Astrocyte (in vitro differentiated cells and primary cell): ENCODE data around the gene RASSF6. TPM values are rescaled to one million over a fixed set of nuclear protein-coding genes. Genes with fewer than 3 reads are reported as not detected.
A peak's percentile ranks its signal among the peaks of the same experiment; 100 is the strongest.

Experiments used
- DNase-seq: peaks from one replicate; pipeline ENCODE4 v3.0.0-alpha.2; 2010; ENCODE audit warnings: low read depth
- FAIRE-seq: peaks from 2 replicates; lab custom pipeline; 2011; peaks lifted over from hg19 to GRCh38; lab: Jason Lieb, UNC
- H2AFZ ChIP-seq: 2 replicates; pipeline ENCODE4 v1.6.0; 2012; ENCODE audit warnings: low read depth, low read length, inconsistent platforms
- H3K27ac ChIP-seq: 2 replicates; pipeline ENCODE4 v1.5.1; 2011; ENCODE audit warnings: low read depth, low read length, inconsistent platforms
- H3K27me3 ChIP-seq: 2 replicates; pipeline ENCODE4 v1.6.0; 2011; ENCODE audit warnings: low read length, inconsistent platforms; ENCODE audit not compliant: insufficient read depth
- H3K36me3 ChIP-seq: 2 replicates; pipeline ENCODE4 v1.5.1; 2011; ENCODE audit warnings: low read length, inconsistent platforms; ENCODE audit not compliant: insufficient read depth
- H3K4me1 ChIP-seq: 2 replicates; pipeline ENCODE4 v1.5.1; 2011; ENCODE audit warnings: low read length, inconsistent platforms; ENCODE audit not compliant: insufficient read depth
- H3K4me2 ChIP-seq: 2 replicates; pipeline ENCODE4 v1.6.0; 2012; ENCODE audit warnings: low read length, inconsistent platforms
- H3K4me3 ChIP-seq: 2 replicates; pipeline ENCODE4 v1.5.1; 2011; ENCODE audit warnings: low read depth, mild to moderate bottlenecking, low read length, inconsistent platforms; ENCODE audit not compliant: insufficient read depth
- H3K79me2 ChIP-seq: 2 replicates; pipeline ENCODE4 v1.6.0; 2012; ENCODE audit warnings: mild to moderate bottlenecking, low read length, inconsistent platforms; ENCODE audit not compliant: insufficient read depth
- H3K9ac ChIP-seq: 2 replicates; pipeline ENCODE4 v1.6.0; 2012; ENCODE audit warnings: mild to moderate bottlenecking, low read length, inconsistent platforms
- H3K9me3 ChIP-seq: 2 replicates; pipeline ENCODE4 v1.5.1; 2012; ENCODE audit warnings: low read depth, mild to moderate bottlenecking, low read length, inconsistent platforms; ENCODE audit not compliant: insufficient read depth
- H4K20me1 ChIP-seq: 2 replicates; pipeline ENCODE4 v1.6.0; 2012; ENCODE audit warnings: low read length, inconsistent platforms; ENCODE audit not compliant: insufficient read depth
- H3K27ac Mint-ChIP-seq: one replicate; pipeline ENCODE4 v1.8.0; 2021; ENCODE audit warnings: mild to moderate bottlenecking, mixed read lengths; ENCODE audit not compliant: unreplicated experiment
- H3K27me3 Mint-ChIP-seq: one replicate; pipeline ENCODE4 v1.8.0; 2021; ENCODE audit warnings: low read depth, mixed read lengths; ENCODE audit not compliant: unreplicated experiment
- H3K36me3 Mint-ChIP-seq: one replicate; pipeline ENCODE4 v1.8.0; 2021; ENCODE audit warnings: low read depth, mixed read lengths; ENCODE audit not compliant: unreplicated experiment
- H3K4me1 Mint-ChIP-seq: one replicate; pipeline ENCODE4 v1.8.0; 2021; ENCODE audit warnings: low read depth, mixed read lengths; ENCODE audit not compliant: unreplicated experiment
- H3K4me3 Mint-ChIP-seq: one replicate; pipeline ENCODE4 v1.8.0; 2021; ENCODE audit warnings: mild to moderate bottlenecking, moderate library complexity, mixed read lengths; ENCODE audit not compliant: unreplicated experiment
- H3K9me3 Mint-ChIP-seq: one replicate; pipeline ENCODE4 v1.8.0; 2021; ENCODE audit warnings: mild to moderate bottlenecking, mixed read lengths; ENCODE audit not compliant: unreplicated experiment
- EZH2 ChIP-seq: IDR thresholded peaks from 2 replicates; pipeline ENCODE4 v1.6.1; 2012; ENCODE audit warnings: mild to moderate bottlenecking, low read length, inconsistent platforms; ENCODE audit not compliant: insufficient read depth
- total RNA-seq: library from RNA; stranded (reverse); gene quantifications from 2 replicates; pipeline ENCODE4 v1.2.1, GENCODE V29; 2021
- TF ChIP-seq, protein P1 (sequence below): IDR thresholded peaks from 2 replicates; pipeline ENCODE4 v1.5.1; 2011; ENCODE audit warnings: low read depth, mild to moderate bottlenecking, inconsistent platforms, low read length, moderate library complexity; ENCODE audit not compliant: insufficient read depth

RASSF6 gene
- total RNA-seq, 1 donor from 2014 or later = 0.14 TPM

DNA sequence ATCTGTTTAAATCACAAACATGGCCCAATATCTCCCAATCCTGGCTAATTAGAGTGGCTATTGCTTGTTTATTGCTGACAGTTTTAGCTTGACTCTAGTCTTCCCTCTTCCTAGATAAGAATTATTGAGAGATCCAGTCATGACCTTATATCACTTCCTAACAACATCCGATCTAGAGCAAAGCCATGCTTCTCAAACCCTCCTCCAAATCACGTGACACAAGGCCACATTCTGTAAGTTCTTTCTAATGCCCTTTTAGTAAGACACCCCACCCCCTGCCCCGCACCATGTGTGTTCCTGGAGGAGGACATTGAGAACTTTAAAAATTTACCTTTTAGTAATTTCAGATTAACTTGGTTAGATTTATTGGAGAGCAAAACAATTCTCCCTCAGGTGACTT, 40.6 kb upstream of the RASSF6 start:
- H3K27ac Mint-ChIP-seq = peak overlapping the region; percentile 80
- H3K4me3 Mint-ChIP-seq = no peak overlapping the region
- H3K4me1 ChIP-seq = peaks cover 15% of the 10 kb centered on the region
- no peaks in the 10 kb centered on the region for H3K9me3 Mint-ChIP-seq
- no peak overlapping the region for H3K4me3 ChIP-seq
- no peak overlapping the region for H3K4me2 ChIP-seq
- no peaks in the 10 kb centered on the region for H3K27me3 Mint-ChIP-seq
- H3K9me3 ChIP-seq = no peaks in the 10 kb centered on the region
- TF ChIP-seq, protein P1, sequence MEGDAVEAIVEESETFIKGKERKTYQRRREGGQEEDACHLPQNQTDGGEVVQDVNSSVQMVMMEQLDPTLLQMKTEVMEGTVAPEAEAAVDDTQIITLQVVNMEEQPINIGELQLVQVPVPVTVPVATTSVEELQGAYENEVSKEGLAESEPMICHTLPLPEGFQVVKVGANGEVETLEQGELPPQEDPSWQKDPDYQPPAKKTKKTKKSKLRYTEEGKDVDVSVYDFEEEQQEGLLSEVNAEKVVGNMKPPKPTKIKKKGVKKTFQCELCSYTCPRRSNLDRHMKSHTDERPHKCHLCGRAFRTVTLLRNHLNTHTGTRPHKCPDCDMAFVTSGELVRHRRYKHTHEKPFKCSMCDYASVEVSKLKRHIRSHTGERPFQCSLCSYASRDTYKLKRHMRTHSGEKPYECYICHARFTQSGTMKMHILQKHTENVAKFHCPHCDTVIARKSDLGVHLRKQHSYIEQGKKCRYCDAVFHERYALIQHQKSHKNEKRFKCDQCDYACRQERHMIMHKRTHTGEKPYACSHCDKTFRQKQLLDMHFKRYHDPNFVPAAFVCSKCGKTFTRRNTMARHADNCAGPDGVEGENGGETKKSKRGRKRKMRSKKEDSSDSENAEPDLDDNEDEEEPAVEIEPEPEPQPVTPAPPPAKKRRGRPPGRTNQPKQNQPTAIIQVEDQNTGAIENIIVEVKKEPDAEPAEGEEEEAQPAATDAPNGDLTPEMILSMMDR = no peak
- TF ChIP-seq EZH2 = no peak
- no peak overlapping the region for H2AFZ ChIP-seq
- H3K9ac ChIP-seq = no peak overlapping the region
- FAIRE-seq (no peak), DNase-seq (no peak)
- H3K4me1 Mint-ChIP-seq = peaks cover 27% of the 10 kb centered on the region
- H4K20me1 ChIP-seq = no peaks in the 10 kb centered on the region
- H3K36me3 ChIP-seq = no peaks in the 10 kb centered on the region
- H3K79me2 ChIP-seq = no peaks in the 10 kb centered on the region
- no peaks in the 10 kb centered on the region for H3K36me3 Mint-ChIP-seq
- H3K27ac ChIP-seq = no peak overlapping the region
- no peaks in the 10 kb centered on the region for H3K27me3 ChIP-seq

DNA sequence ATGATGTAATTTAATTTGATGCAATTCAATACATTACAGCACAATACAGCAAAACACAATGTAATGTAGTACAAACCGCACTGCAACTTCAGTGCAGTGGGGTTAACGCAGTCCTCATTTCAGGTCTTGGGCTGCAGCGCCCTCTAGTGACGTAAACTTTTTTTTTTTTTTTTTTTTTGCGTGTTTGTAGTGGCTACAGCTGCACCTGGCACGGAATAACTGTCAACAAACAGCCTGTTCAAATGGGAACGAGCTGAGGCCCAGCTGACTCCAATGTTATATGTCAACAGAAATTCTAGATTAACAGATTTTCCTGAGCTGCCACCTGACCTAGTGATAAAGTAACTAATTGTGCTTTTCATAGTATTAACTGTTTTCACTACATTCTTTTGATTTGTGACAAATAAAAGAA, 33.5 kb upstream of the RASSF6 start:
- FAIRE-seq (no peak), DNase-seq (peak; percentile 23)

DNA sequence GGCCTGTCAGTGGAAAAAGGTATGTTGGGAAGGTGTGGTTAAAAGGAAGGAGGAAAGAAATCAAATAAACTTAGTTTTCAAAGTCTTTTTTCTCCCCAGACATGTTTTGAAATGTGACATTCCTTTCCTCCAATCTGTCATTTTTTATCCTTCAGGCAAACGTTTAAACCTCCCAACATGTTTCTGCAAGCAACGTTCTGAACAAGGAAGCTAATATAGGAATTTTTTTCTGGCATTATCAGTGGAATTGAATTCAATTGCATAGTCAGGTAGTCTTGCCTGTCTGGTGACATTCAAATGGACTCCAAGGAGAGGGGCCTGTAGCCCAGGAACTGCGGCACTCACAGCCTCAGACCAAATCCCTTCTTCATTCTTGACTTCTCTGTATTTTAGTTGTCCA, 30.0 kb upstream of the RASSF6 start:
- Histone ChIP-seq H3K4me1 (no peaks in the 10 kb centered on the region), H3K9me3 (no peaks in the 10 kb centered on the region), H3K79me2 (no peaks in the 10 kb centered on the region), H3K27ac (no peak overlapping the region), H2AFZ (no peak overlapping the region), H3K27me3 (peaks cover 4% of the 10 kb centered on the region), H3K36me3 (no peaks in the 10 kb centered on the region), H3K9ac (no peak overlapping the region), H3K4me2 (no peak overlapping the region), H4K20me1 (no peaks in the 10 kb centered on the region), H3K4me3 (no peak overlapping the region)
- DNase-seq = no peak
- FAIRE-seq = no peak
- H3K27ac Mint-ChIP-seq = no peak overlapping the region
- peaks cover 11% of the 10 kb centered on the region for H3K27me3 Mint-ChIP-seq
- H3K4me1 Mint-ChIP-seq = no peaks in the 10 kb centered on the region
- H3K4me3 Mint-ChIP-seq = no peak overlapping the region
- no peak for TF ChIP-seq EZH2
- TF ChIP-seq, protein P1 = no peak
- no peaks in the 10 kb centered on the region for H3K36me3 Mint-ChIP-seq
- H3K9me3 Mint-ChIP-seq = no peaks in the 10 kb centered on the region

More for the DNA sequence above, 33.5 kb upstream of the RASSF6 start:
- Histone ChIP-seq H3K4me3 (no peak overlapping the region), H3K79me2 (no peaks in the 10 kb centered on the region), H3K27ac (no peak overlapping the region), H3K9me3 (no peaks in the 10 kb centered on the region), H4K20me1 (no peaks in the 10 kb centered on the region), H3K4me2 (no peak overlapping the region), H2AFZ (no peak overlapping the region), H3K9ac (no peak overlapping the region), H3K36me3 (no peaks in the 10 kb centered on the region), H3K4me1 (no peaks in the 10 kb centered on the region), H3K27me3 (peaks cover 4% of the 10 kb centered on the region)
- no peaks in the 10 kb centered on the region for H3K9me3 Mint-ChIP-seq
- TF ChIP-seq EZH2 = no peak
- TF ChIP-seq, protein P1 = peak; percentile 52
- H3K4me1 Mint-ChIP-seq = no peaks in the 10 kb centered on the region
- peaks cover 11% of the 10 kb centered on the region for H3K27me3 Mint-ChIP-seq
- no peaks in the 10 kb centered on the region for H3K36me3 Mint-ChIP-seq
- no peak overlapping the region for H3K27ac Mint-ChIP-seq
- H3K4me3 Mint-ChIP-seq = no peak overlapping the region
